CD14-positive monocyte (primary cell): Measurements from ENCODE around the gene GAST. TPM values are rescaled to one million over a fixed set of nuclear protein-coding genes. Genes with fewer than 3 reads are reported as not detected.

Experiments
- DNase-seq, 3 donors: peaks; one replicate each; pipeline ENCODE4 v3.0.0-alpha.2; 2011 to 2022
- H2AFZ ChIP-seq: 2 replicates; pipeline ENCODE4 v1.6.0; 2012; ENCODE audit warnings: mild to moderate bottlenecking, low read depth, low read length, inconsistent platforms; ENCODE audit not compliant: insufficient read depth, poor library complexity, severe bottlenecking
- H3K27ac ChIP-seq, 2 donors: 1 replicate in 1 of 2; 2 replicates in 1 of 2; pipeline ENCODE4 v1.5.1; 2012 to 2013; ENCODE audit warnings: low read length in 2 of 2, control low read depth in 1 of 2, inconsistent platforms in 1 of 2, low read depth in 1 of 2, mild to moderate bottlenecking in 1 of 2
- H3K27me3 ChIP-seq, 2 donors: one replicate each; pipeline versions ENCODE4 v1.6.0 to v1.6.1; 2011 to 2013; ENCODE audit warnings: low read length in 2 of 2; ENCODE audit not compliant: control insufficient read depth in 2 of 2, insufficient read depth in 2 of 2
- H3K36me3 ChIP-seq, 2 donors: replicated peaks in 1 of 2; 1 replicate in 1 of 2; 2 replicates in 1 of 2; pipeline versions ENCODE4 v1.5.1 to v1.6.1; 2012 to 2013; ENCODE audit warnings: low read length in 2 of 2, control low read depth in 1 of 2, inconsistent platforms in 1 of 2, mild to moderate bottlenecking in 1 of 2; ENCODE audit not compliant: insufficient read depth in 2 of 2, control insufficient read depth in 1 of 2
- H3K4me1 ChIP-seq, 2 donors: 1 replicate in 1 of 2; 2 replicates in 1 of 2; pipeline versions ENCODE4 v1.5.1 to v1.6.1; 2012 to 2013; ENCODE audit warnings: low read length in 2 of 2, control low read depth in 1 of 2, inconsistent platforms in 1 of 2, mild to moderate bottlenecking in 1 of 2, moderate library complexity in 1 of 2; ENCODE audit not compliant: insufficient read depth in 2 of 2, control insufficient read depth in 1 of 2
- H3K4me2 ChIP-seq: replicated peaks from 2 replicates; pipeline ENCODE3; 2012; ENCODE audit warnings: low read length, moderate library complexity, mild to moderate bottlenecking; ENCODE audit not compliant: poor library complexity, severe bottlenecking; ENCODE audit errors: extremely low read depth
- H3K4me3 ChIP-seq, 3 experiments: fragments of 200-600 bp in 1 of 3; sonication (generic) in 1 of 3; replicated peaks in 1 of 3; 1 replicate in 2 of 3; 2 replicates in 1 of 3; pipeline ENCODE4 v1.5.1; 2011 to 2013; ENCODE audit warnings: low read length in 3 of 3, mild to moderate bottlenecking in 3 of 3, control low read depth in 2 of 3, low read depth in 2 of 3, inconsistent platforms in 1 of 3, moderate library complexity in 1 of 3
- H3K79me2 ChIP-seq: 2 replicates; pipeline ENCODE4 v1.6.0; 2012; ENCODE audit warnings: mild to moderate bottlenecking, control low read depth, inconsistent platforms, low read length, moderate library complexity; ENCODE audit not compliant: insufficient read depth
- H3K9ac ChIP-seq: 2 replicates; pipeline ENCODE4 v1.6.0; 2017; ENCODE audit warnings: low read length, mild to moderate bottlenecking; ENCODE audit not compliant: insufficient read depth, poor library complexity, severe bottlenecking
- H3K9me3 ChIP-seq, 2 donors: replicated peaks in 1 of 2; 1 replicate in 1 of 2; 2 replicates in 1 of 2; pipeline versions ENCODE4 v1.5.1 to v1.6.1; 2012 to 2013; ENCODE audit warnings: low read length in 2 of 2, control low read depth in 1 of 2; ENCODE audit not compliant: control insufficient read depth in 1 of 2, insufficient read depth in 1 of 2
- H4K20me1 ChIP-seq: 2 replicates; pipeline ENCODE4 v1.6.0; 2012; ENCODE audit warnings: mild to moderate bottlenecking, low read length, control low read depth, moderate library complexity; ENCODE audit not compliant: insufficient read depth
- H3K27ac Mint-ChIP-seq, 7 donors: one replicate each; pipeline ENCODE4 v1.8.0; 2020; ENCODE audit warnings: mild to moderate bottlenecking in 7 of 7, mixed read lengths in 7 of 7, moderate library complexity in 6 of 7, inconsistent platforms in 2 of 7
- H3K27me3 Mint-ChIP-seq, 3 donors: one replicate each; pipeline ENCODE4 v1.8.0; 2021 to 2022; ENCODE audit warnings: low read depth in 3 of 3, mild to moderate bottlenecking in 3 of 3, mixed read lengths in 3 of 3, moderate library complexity in 3 of 3, inconsistent platforms in 1 of 3
- H3K36me3 Mint-ChIP-seq, 2 donors: one replicate each; pipeline ENCODE4 v1.8.0; 2020; ENCODE audit warnings: mixed read lengths in 2 of 2, inconsistent platforms in 1 of 2, mild to moderate bottlenecking in 1 of 2
- H3K4me1 Mint-ChIP-seq: one replicate; pipeline ENCODE4 v1.8.0; 2020; ENCODE audit warnings: mild to moderate bottlenecking, mixed read lengths
- H3K4me3 Mint-ChIP-seq, 2 donors: one replicate each; pipeline ENCODE4 v1.8.0; 2020; ENCODE audit warnings: mild to moderate bottlenecking in 2 of 2, mixed read lengths in 2 of 2, moderate library complexity in 1 of 2
- H3K9me3 Mint-ChIP-seq, 7 donors: one replicate each; pipeline ENCODE4 v1.8.0; 2020 to 2022; ENCODE audit warnings: mixed read lengths in 7 of 7, mild to moderate bottlenecking in 6 of 7, moderate library complexity in 6 of 7, inconsistent platforms in 2 of 7
- WGBS: methylation state at CpG from one replicate; pipeline ENCODE4 v1.1.5; 2013; ENCODE audit warnings: missing lambda C conversion rate; ENCODE audit not compliant: insufficient coverage; 5-methylcytosine and 5-hydroxymethylcytosine counted together
- intact Hi-C, 2 donors: fragments of 100-400 bp; cut with micrococcal nuclease; formaldehyde crosslinking; loops; one replicate each; pipeline versions ENCODE4 v1.15.0 to v1.15.1; 2023
- polyA plus RNA-seq, 3 donors: library from polyadenylated mRNA; depleted of rRNA in 1 of 3; unstranded in 2 of 3; stranded (reverse) in 1 of 3; fragments of 300-500 nt in 2 of 3; fragments of >200 nt in 1 of 3; fragmentation: Illumina TruSeq in 2 of 3; gene quantifications; 1 replicate in 2 of 3; 2 replicates in 1 of 3; pipeline ENCODE4 v1.2.3, GENCODE V29; 2012 to 2021
- TF ChIP-seq, protein P1 (sequence below): fragments of 200-600 bp; IDR thresholded peaks from one replicate; pipeline ENCODE4 v1.8.0; 2022; ENCODE audit warnings: antibody characterized with exemption, mild to moderate bottlenecking

GAST gene
- polyA plus RNA-seq, 3 donors = not detected

DNA sequence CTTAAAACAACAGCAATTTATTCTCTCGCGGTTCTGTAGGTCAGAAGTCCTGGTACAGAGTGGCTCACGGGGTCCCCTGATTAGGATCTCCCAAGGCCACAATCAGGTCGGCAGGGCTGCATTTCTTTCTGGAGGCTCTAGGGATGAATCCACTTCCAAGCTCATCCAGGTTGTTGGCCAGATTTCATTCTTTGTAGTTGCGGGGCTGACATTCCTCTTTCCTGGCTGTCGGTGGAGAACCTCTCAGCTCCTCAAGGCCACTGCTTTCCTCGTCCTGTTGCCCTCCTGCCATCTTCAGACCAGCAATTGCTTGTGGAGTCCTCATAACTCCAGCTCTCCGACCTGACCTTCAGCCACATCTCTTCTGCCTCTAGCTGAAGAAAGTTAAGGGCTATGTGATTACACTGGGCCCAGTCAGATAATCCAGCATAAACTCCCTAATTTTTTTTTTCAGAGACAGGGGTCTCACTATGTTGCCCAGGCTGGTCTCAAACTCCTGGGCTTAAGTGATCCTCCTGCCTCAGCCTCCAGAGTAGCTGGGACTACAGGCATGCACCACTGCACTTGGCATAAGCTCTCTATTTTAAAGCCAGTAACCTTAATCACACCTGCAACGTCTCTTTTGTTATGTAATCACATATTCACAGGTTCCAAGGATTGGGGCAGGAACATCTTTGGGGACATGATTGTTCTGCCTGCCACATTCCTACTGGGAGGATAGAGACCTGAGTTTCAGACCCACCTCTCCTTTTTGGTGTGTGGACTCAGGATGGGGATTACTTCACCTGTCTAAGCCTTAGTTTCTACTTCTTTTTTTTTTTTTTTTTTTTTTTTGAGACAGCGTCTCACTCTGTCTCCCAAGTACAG lies 4.1 kb upstream of the GAST start:
- Histone ChIP-seq H3K9ac (no peak overlapping the region), H2AFZ (no peak overlapping the region), H3K9me3 (no peaks in the 10 kb centered on the region), H3K4me3 (no peak overlapping the region), H3K27me3 (no peaks in the 10 kb centered on the region), H3K4me2 (no peak overlapping the region), H3K27ac (no peak overlapping the region), H4K20me1 (no peaks in the 10 kb centered on the region), H3K4me1 (no peaks in the 10 kb centered on the region), H3K79me2 (no peaks in the 10 kb centered on the region), H3K36me3 (no peaks in the 10 kb centered on the region)
- Mint-ChIP-seq H3K9me3 (peaks cover 0 to 4% (median 0%) of the 10 kb centered on the region in 7 donors), H3K4me1 (peaks cover 3% of the 10 kb centered on the region), H3K27me3 (peaks cover 3 to 7% (median 4%) of the 10 kb centered on the region in 3 donors), H3K4me3 (no peak overlapping the region), H3K27ac (no peak overlapping the region), H3K36me3 (no peaks in the 10 kb centered on the region)
- TF ChIP-seq, protein P1, sequence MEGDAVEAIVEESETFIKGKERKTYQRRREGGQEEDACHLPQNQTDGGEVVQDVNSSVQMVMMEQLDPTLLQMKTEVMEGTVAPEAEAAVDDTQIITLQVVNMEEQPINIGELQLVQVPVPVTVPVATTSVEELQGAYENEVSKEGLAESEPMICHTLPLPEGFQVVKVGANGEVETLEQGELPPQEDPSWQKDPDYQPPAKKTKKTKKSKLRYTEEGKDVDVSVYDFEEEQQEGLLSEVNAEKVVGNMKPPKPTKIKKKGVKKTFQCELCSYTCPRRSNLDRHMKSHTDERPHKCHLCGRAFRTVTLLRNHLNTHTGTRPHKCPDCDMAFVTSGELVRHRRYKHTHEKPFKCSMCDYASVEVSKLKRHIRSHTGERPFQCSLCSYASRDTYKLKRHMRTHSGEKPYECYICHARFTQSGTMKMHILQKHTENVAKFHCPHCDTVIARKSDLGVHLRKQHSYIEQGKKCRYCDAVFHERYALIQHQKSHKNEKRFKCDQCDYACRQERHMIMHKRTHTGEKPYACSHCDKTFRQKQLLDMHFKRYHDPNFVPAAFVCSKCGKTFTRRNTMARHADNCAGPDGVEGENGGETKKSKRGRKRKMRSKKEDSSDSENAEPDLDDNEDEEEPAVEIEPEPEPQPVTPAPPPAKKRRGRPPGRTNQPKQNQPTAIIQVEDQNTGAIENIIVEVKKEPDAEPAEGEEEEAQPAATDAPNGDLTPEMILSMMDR = no peak
- DNase-seq = no peak
- 90% methylated on average over 8 of the region's 10 CpGs for WGBS
- intact Hi-C loops = no loop called here

DNA sequence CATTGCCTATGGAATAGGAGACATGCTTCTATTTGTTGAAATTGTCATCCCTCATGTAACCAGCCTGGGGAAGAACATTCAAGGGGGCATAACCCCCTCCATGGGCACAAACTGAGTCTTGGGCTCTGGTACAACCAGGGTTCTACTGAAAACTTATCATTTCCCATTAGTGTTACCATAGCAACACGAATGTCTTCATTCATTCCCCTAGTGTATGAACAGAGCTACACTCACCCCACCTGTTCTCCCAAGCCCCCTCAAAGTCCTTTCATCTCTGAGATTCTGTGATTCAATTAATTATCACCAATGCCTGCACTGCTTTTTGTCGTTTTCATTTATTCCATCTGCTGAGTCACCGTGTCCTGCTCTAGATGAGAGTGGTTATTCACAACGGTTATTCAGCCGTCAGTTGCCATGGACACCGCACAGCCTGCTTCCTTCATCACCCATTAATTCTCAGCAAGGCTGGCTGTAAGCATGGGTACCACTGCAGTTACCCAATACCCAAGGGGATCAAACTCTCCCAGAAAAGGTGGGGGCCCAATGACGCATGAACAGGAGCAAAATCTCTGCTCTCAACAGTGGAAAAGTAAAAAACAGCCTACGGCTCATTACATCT lies 1.6 kb upstream of the GAST start:
- no peaks in the 10 kb centered on the region for H3K9me3 ChIP-seq
- Mint-ChIP-seq H3K36me3 (no peaks in the 10 kb centered on the region), H3K4me3 (no peak overlapping the region), H3K9me3 (peaks cover 0 to 4% (median 0%) of the 10 kb centered on the region in 7 donors), H3K27me3 (peaks cover 3 to 7% (median 4%) of the 10 kb centered on the region in 3 donors), H3K27ac (no peak overlapping the region), H3K4me1 (peaks cover 3% of the 10 kb centered on the region)
- no peak overlapping the region for H3K4me3 ChIP-seq
- no peaks in the 10 kb centered on the region for H3K4me1 ChIP-seq
- WGBS = 32% methylated on average over 8 of the region's 8 CpGs
- no peaks in the 10 kb centered on the region for H4K20me1 ChIP-seq
- H3K36me3 ChIP-seq = no peaks in the 10 kb centered on the region
- TF ChIP-seq, protein P1 = no peak
- no peak overlapping the region for H3K9ac ChIP-seq
- intact Hi-C loops = no loop called here
- H3K27me3 ChIP-seq = no peaks in the 10 kb centered on the region
- DNase-seq = peak in 1 of 3 donors; percentile 50
- no peak overlapping the region for H3K4me2 ChIP-seq
- no peaks in the 10 kb centered on the region for H3K79me2 ChIP-seq
- no peak overlapping the region for H2AFZ ChIP-seq
- H3K27ac ChIP-seq = no peak overlapping the region
